GM12878 (cell line): Measurements from ENCODE around the gene IDI2. TPM values are rescaled to one million over a fixed set of nuclear protein-coding genes. Genes with fewer than 3 reads are reported as not detected.

Experiments used
- ATAC-seq: fragments of 200-7000 bp; cut with Tn5 transposase; 3 replicates; pipeline ENCODE4 v1.9.1; 2020; ENCODE audit warnings: mild to moderate bottlenecking, moderate library complexity
- BruUV-seq: library from RNA; stranded (reverse); fragments of 400-500 nt; replicated peaks from 2 replicates; lab custom pipeline; 2021; lab: Mats Ljungman, UMichigan
- CTCF ChIA-PET: fragments of 300-600 bp; sonication (Branson Sonifier 250); formaldehyde crosslinking; extraction: SDS; loops from one replicate; lab custom pipeline; 2021; ENCODE audit warnings: inconsistent platforms; lab: Yijun Ruan, JAX
- POLR2A ChIA-PET: fragments of 350-600 bp; formaldehyde crosslinking; extraction: SDS; loops from one replicate; lab custom pipeline; 2021; ENCODE audit warnings: inconsistent platforms; lab: Charles Lee
- RAD21 ChIA-PET: fragments of 300-600 bp; sonication (Branson Sonifier 250); formaldehyde crosslinking; loops from one replicate; lab custom pipeline; 2023; ENCODE audit warnings: antibody characterized with exemption; ENCODE audit not compliant: unreplicated experiment; lab: Charles Lee
- SMC1A ChIA-PET: fragments of 300-600 bp; sonication (Branson Sonifier 250); formaldehyde crosslinking; loops from one replicate; lab custom pipeline; 2023; ENCODE audit not compliant: unreplicated experiment, uncharacterized antibody; lab: Charles Lee
- DNase-seq: peaks from one replicate; pipeline ENCODE4 v3.0.0-alpha.2; 2011; ENCODE audit warnings: low read depth, low spot score
- FAIRE-seq: peaks from 3 replicates; lab custom pipeline; 2011; peaks lifted over from hg19 to GRCh38; lab: Jason Lieb, UNC
- H2AFZ ChIP-seq: 2 replicates; pipeline ENCODE4 v1.6.0; 2011; ENCODE audit warnings: low read depth, low read length, control low read depth; ENCODE audit not compliant: control insufficient read depth
- H3K27ac ChIP-seq: 2 replicates; pipeline ENCODE4 v1.5.1; 2011; ENCODE audit warnings: control low read depth; ENCODE audit not compliant: control insufficient read depth, insufficient read depth
- H3K27me3 ChIP-seq, 2 experiments: replicated peaks in 1 of 2; 2 replicates each; pipeline versions ENCODE4 v1.6.0 to v1.6.1; 2011; ENCODE audit warnings: low read length in 1 of 2; ENCODE audit not compliant: control insufficient read depth in 2 of 2, insufficient read depth in 2 of 2
- H3K36me3 ChIP-seq, 2 experiments: 2 replicates each; pipeline ENCODE4 v1.5.1; 2011; ENCODE audit warnings: low read length in 1 of 2; ENCODE audit not compliant: control insufficient read depth in 2 of 2, insufficient read depth in 2 of 2
- H3K4me1 ChIP-seq: 2 replicates; pipeline ENCODE4 v1.6.1; 2011; ENCODE audit warnings: mild to moderate bottlenecking, low read length, moderate library complexity, mixed read lengths; ENCODE audit not compliant: control insufficient read depth, insufficient read depth
- H3K4me2 ChIP-seq: 2 replicates; pipeline ENCODE4 v1.6.0; 2011; ENCODE audit warnings: control low read depth; ENCODE audit not compliant: control insufficient read depth, insufficient read depth
- H3K4me3 ChIP-seq: fragments of 200-600 bp; sonication (generic); 2 replicates; pipeline ENCODE4 v1.5.1; 2016
- H3K79me2 ChIP-seq: 2 replicates; pipeline ENCODE4 v1.6.0; 2011; ENCODE audit warnings: low read length; ENCODE audit not compliant: control insufficient read depth, insufficient read depth
- H3K9ac ChIP-seq: 2 replicates; pipeline ENCODE4 v1.8.0; 2011; ENCODE audit warnings: low read length, control low read depth, mixed read lengths; ENCODE audit not compliant: control insufficient read depth, insufficient read depth
- H3K9me3 ChIP-seq: replicated peaks from 3 replicates; pipeline ENCODE4 v1.5.1; 2011; ENCODE audit warnings: mild to moderate bottlenecking, low read length; ENCODE audit not compliant: control insufficient read depth, insufficient read depth
- H4K20me1 ChIP-seq: 2 replicates; pipeline ENCODE4 v1.6.0; 2011; ENCODE audit not compliant: control insufficient read depth, insufficient read depth
- ASH2L ChIP-seq: fragments of 300-600, 200-600 bp; sonication (generic); IDR thresholded peaks from 2 replicates; pipeline ENCODE4 v1.6.1; 2017; ENCODE audit warnings: low read depth, mild to moderate bottlenecking, borderline replicate concordance
- CTCF ChIP-seq, 3 experiments: IDR thresholded peaks in 2 of 3; conservative IDR thresholded peaks in 1 of 3; 2 replicates each; pipeline ENCODE4 v1.5.1; 2011; ENCODE audit warnings: low read depth in 3 of 3, low read length in 3 of 3, mild to moderate bottlenecking in 3 of 3, control low read depth in 2 of 3, moderate library complexity in 2 of 3, inconsistent platforms in 1 of 3, mixed read lengths in 1 of 3; ENCODE audit not compliant: control insufficient read depth in 2 of 3, insufficient read depth in 1 of 3; ENCODE audit errors: extremely low read depth in 1 of 3
- GATAD2B ChIP-seq: fragments of 450-650 bp; conservative IDR thresholded peaks from 2 replicates; pipeline ENCODE4 v1.6.1; 2017; ENCODE audit warnings: low read depth, mild to moderate bottlenecking, moderate library complexity
- NR2C1 ChIP-seq: fragments of 450-650 bp; IDR thresholded peaks from 2 replicates; pipeline ENCODE4 v1.6.1; 2017; ENCODE audit warnings: antibody characterized with exemption, mild to moderate bottlenecking, moderate library complexity
- SIN3A ChIP-seq: IDR thresholded peaks from 2 replicates; pipeline ENCODE4 v1.6.1; 2012; ENCODE audit warnings: low read depth, low read length, improper control_type of control experiment
- SREBF1 ChIP-seq: IDR thresholded peaks from 2 replicates; pipeline ENCODE4 v1.6.1; 2012; ENCODE audit warnings: mild to moderate bottlenecking, low read length
- WGBS: methylation state at CpG from one replicate; pipeline ENCODE4 v1.1.6; 2016; ENCODE audit warnings: low lambda C conversion rate; ENCODE audit not compliant: insufficient replicate concordance, insufficient coverage; ENCODE audit errors: missing lambda C conversion rate; 5-methylcytosine and 5-hydroxymethylcytosine counted together
- in situ Hi-C: fragments of 300-500 bp; cut with MboI; formaldehyde crosslinking; loops from 9 replicates; pipeline ENCODE4 v1.14.3; 2018; ENCODE audit warnings: mixed read lengths
- intact Hi-C: fragments of 100-400 bp; cut with micrococcal nuclease; formaldehyde crosslinking; loops from one replicate; pipeline ENCODE4 v1.14.2; 2022; ENCODE audit not compliant: unreplicated experiment
- polyA plus RNA-seq, 11 experiments: library from polyadenylated mRNA; depleted of rRNA in 4 of 11; unstranded in 6 of 11; stranded (reverse) in 5 of 11; fragments of >200 nt; fragmentation: Nextera tagmentation in 4 of 11; fragmentation: Illumina TruSeq in 1 of 11; extraction: Ambion mirVana in 4 of 11; extraction: Trizol in 1 of 11; gene quantifications; 1 replicate in 1 of 11; 2 replicates in 10 of 11; pipeline versions ENCODE4 v1.2.1 to v1.2.3, GENCODE V29; 2011 to 2016; ENCODE audit warnings: inconsistent platforms in 2 of 11, missing spikeins in 2 of 11, low read depth in 1 of 11
- total RNA-seq, 4 experiments: library from RNA; depleted of rRNA in 3 of 4; stranded (reverse); fragments of >200 nt in 3 of 4; fragmentation: Illumina TruSeq in 1 of 4; extraction: Trizol in 1 of 4; gene quantifications; 2 replicates each; pipeline versions ENCODE4 v1.2.1 to v1.2.3, GENCODE V29; 2013 to 2021

The IDI2 gene
- total and polyA plus RNA-seq, 10 of the 15 experiments (the other 5 are each of a cell fraction or from before 2014, with no cell fraction given): 0.06 TPM; not detected in 9

GRCh38 chr10:1050554-1050953, 24.9 kb upstream of the IDI2 start (continued):
- no peak for TF ChIP-seq SREBF1
- no peak for TF ChIP-seq NR2C1
- TF ChIP-seq SIN3A: no peak
- peak in 2 of 3 experiments; percentile 24; a peak in 1 of 6 replicates for TF ChIP-seq CTCF (IDR thresholded peaks at IDR 0.05 in 2 of 3, conservative IDR thresholded peaks at IDR 0.05 in 1 of 3; ENCODE audit: control insufficient read depth in 2 of 3, extremely low read depth in 1 of 3, insufficient read depth in 1 of 3, low read depth in 3 of 3, low read length in 3 of 3)
- TF ChIP-seq ASH2L: no peak
- TF ChIP-seq, all 136 proteins: peak for 10

GRCh38 chr10:1050145-1050544, 24.5 kb upstream of the IDI2 start:
- no peak for ATAC-seq
- no peak for TF ChIP-seq GATAD2B
- H3K9me3 ChIP-seq: no peaks in the 10 kb centered on the region
- H3K4me3 ChIP-seq: peak overlapping the region; percentile 95
- ChIA-PET RAD21 (interaction anchor here (0.9 to 3.1 kb wide), 5 partner anchors 9 to 122 kb away, joined by 3 to 9 read pairs (median 3); partner anchors contain the start of gene GTPBP4), SMC1A (interaction anchor here (0.7 to 1.3 kb wide), 7 partner anchors 14 to 160 kb away, joined by 3 to 6 read pairs (median 3); partner anchors contain the start of gene GTPBP4), CTCF (interaction anchor here (0.6 to 2.1 kb wide), 3 partner anchors 25 to 824 kb away, joined by 3 to 8 read pairs (median 3); no protein-coding TSS in a partner anchor), POLR2A (interaction anchor here (0.5 to 3.6 kb wide), 9 partner anchors 8 to 991 kb away, joined by 3 to 19 read pairs (median 7); no protein-coding TSS in a partner anchor)
- peaks cover 80% of the 10 kb centered on the region for H3K79me2 ChIP-seq
- H3K27ac ChIP-seq: peak overlapping the region; percentile 96
- H3K4me1 ChIP-seq: peaks cover 8% of the 10 kb centered on the region
- DNase-seq: no peak
- H3K4me2 ChIP-seq: peak overlapping the region; percentile 32
- FAIRE-seq: no peak
- peak overlapping the region; percentile 92 for H3K9ac ChIP-seq
- H3K36me3 ChIP-seq: peaks cover 0 to 16% of the 10 kb centered on the region in 2 experiments; a peak in 2 of 4 replicates
- H2AFZ ChIP-seq: no peak overlapping the region
- intact Hi-C loops (no loop called here), in situ Hi-C loops (no loop called here)
- WGBS: 2% methylated on average over 5 of the region's 5 CpGs
- H3K27me3 ChIP-seq: no peaks in the 10 kb centered on the region
- H4K20me1 ChIP-seq: peaks cover 3% of the 10 kb centered on the region; the same call in 1 of the 2 replicates
- BruUV-seq: no TSS peak
